Neural crest cell (in vitro differentiated cells): ENCODE measurements around the gene ERVW-1. TPM values are rescaled to one million over a fixed set of nuclear protein-coding genes. Genes with fewer than 3 reads are reported as not detected.
"Not testable (repeated sequence)": the region's sequence is repeated elsewhere in the genome, so short reads cannot be mapped to it uniquely, and the experiment has no call there.

Experiments used
- DNase-seq: peaks from one replicate; pipeline ENCODE4 v3.0.0; 2021; ENCODE audit warnings: low read depth, mixed read lengths, low spot score
- H3K27ac Mint-ChIP-seq: one replicate; pipeline ENCODE4 v1.8.0; 2021; ENCODE audit warnings: mild to moderate bottlenecking, mixed read lengths; ENCODE audit not compliant: unreplicated experiment
- H3K27me3 Mint-ChIP-seq: 2 replicates; pipeline ENCODE4 v1.8.0; 2021; ENCODE audit warnings: low read depth, mild to moderate bottlenecking, mixed read lengths
- H3K36me3 Mint-ChIP-seq: 2 replicates; pipeline ENCODE4 v1.8.0; 2021; ENCODE audit warnings: low read depth, mild to moderate bottlenecking, mixed read lengths
- H3K4me1 Mint-ChIP-seq: 2 replicates; pipeline ENCODE4 v1.8.0; 2021; ENCODE audit warnings: mixed read lengths
- H3K4me3 Mint-ChIP-seq: one replicate; pipeline ENCODE4 v1.8.0; 2021; ENCODE audit warnings: mild to moderate bottlenecking, mixed read lengths
- H3K9me3 Mint-ChIP-seq: 2 replicates; pipeline ENCODE4 v1.8.0; 2021; ENCODE audit warnings: mixed read lengths
- CTCF ChIP-seq: fragments of 200-600 bp; sonication (generic); conservative IDR thresholded peaks from 2 replicates; pipeline ENCODE4 v1.5.0; 2021; ENCODE audit warnings: antibody characterized with exemption, mild to moderate bottlenecking
- total RNA-seq: library from RNA; stranded (reverse); gene quantifications from 2 replicates; pipeline ENCODE4 v1.2.1, GENCODE V29; 2021

The ERVW-1 gene
- total RNA-seq, 1 donor from 2014 or later: not detected

- Mint-ChIP-seq H3K27me3 (no peaks in the 10 kb centered on the region), H3K27ac (no peak overlapping the region), H3K4me3 (no peak overlapping the region), H3K4me1 (peaks cover 24% of the 10 kb centered on the region), H3K9me3 (no peaks in the 10 kb centered on the region), H3K36me3 (peaks cover 19% of the 10 kb centered on the region)
- no peak for DNase-seq
- no peak for TF ChIP-seq CTCF
Observed at GRCh38 chr7:92451645-92452044, 26.1 kb downstream of the ERVW-1 start.

- TF ChIP-seq CTCF: peak; percentile 63
- peak; percentile 15 for DNase-seq
- peak overlapping the region; percentile 92 for H3K4me3 Mint-ChIP-seq
- H3K36me3 Mint-ChIP-seq: peaks cover 10% of the 10 kb centered on the region
- H3K4me1 Mint-ChIP-seq: peaks cover 24% of the 10 kb centered on the region
- H3K27me3 Mint-ChIP-seq: no peaks in the 10 kb centered on the region
- no peaks in the 10 kb centered on the region for H3K9me3 Mint-ChIP-seq
- peak overlapping the region; percentile 68 for H3K27ac Mint-ChIP-seq
Observed at GRCh38 chr7:92448205-92448747, 29.5 kb downstream of the ERVW-1 start.

- peak; percentile 89 for DNase-seq
- no peak for TF ChIP-seq CTCF
- Mint-ChIP-seq H3K27me3 (no peaks in the 10 kb centered on the region), H3K4me3 (peak within 1 kb of the TSS; percentile 92), H3K4me1 (peaks cover 24% of the 10 kb centered on the region), H3K36me3 (peaks cover 7% of the 10 kb centered on the region), H3K9me3 (peaks cover 2% of the 10 kb centered on the region), H3K27ac (peak within 1 kb of the TSS; percentile 68)
Observed at GRCh38 chr7:92447345-92448204, 30.2 kb downstream of the ERVW-1 start, which contains the start of gene GATAD1. Gene GATAD1 (plus strand): TSS chr7:92447482. CDS start chr7:92447730, 248 bp downstream.

- H3K9me3 Mint-ChIP-seq: peaks cover 4% of the 10 kb centered on the region
- TF ChIP-seq CTCF: peak; percentile 90
- peaks cover 7% of the 10 kb centered on the region for H3K36me3 Mint-ChIP-seq
- peak overlapping the region; percentile 92 for H3K4me3 Mint-ChIP-seq
- peaks cover 24% of the 10 kb centered on the region for H3K4me1 Mint-ChIP-seq
- no peak overlapping the region for H3K27ac Mint-ChIP-seq
- H3K27me3 Mint-ChIP-seq: peaks cover 2% of the 10 kb centered on the region
- DNase-seq: no peak
Observed at GRCh38 chr7:92446869-92447344, 30.8 kb downstream of the ERVW-1 start.

GRCh38 chr7:92442720-92443119, 35.0 kb downstream of the ERVW-1 start:
- H3K27ac Mint-ChIP-seq, DNase-seq, H3K36me3 Mint-ChIP-seq, H3K4me3 Mint-ChIP-seq, H3K9me3 Mint-ChIP-seq, H3K4me1 Mint-ChIP-seq, H3K27me3 Mint-ChIP-seq: not testable (repeated sequence)
